Kasumi-1 (cell line): ENCODE measurements around the gene DTX1.

Experiments
- DNase-seq, 2 experiments: peaks; one replicate each; lab custom pipeline; 2025; lab: John Stamatoyannopoulos, UW

DTX1 gene

GRCh38 chr12:113095405-113095804 is 38.9 kb downstream of the DTX1 start:
- no peak for DNase-seq

- no peak for DNase-seq
These were observed 40.3 kb downstream of the DTX1 start for GRCh38 chr12:113096675-113097461.

- DNase-seq, result no peak
These were observed 41.3 kb downstream of the DTX1 start for GRCh38 chr12:113097716-113098440.

- DNase-seq, result peak; percentile 32 to 43
These were observed 42.0 kb downstream of the DTX1 start for GRCh38 chr12:113098441-113099028.

GRCh38 chr12:113099364-113099763 is 42.8 kb downstream of the DTX1 start:
- no peak for DNase-seq

GRCh38 chr12:113099764-113100163 is 43.2 kb downstream of the DTX1 start:
- DNase-seq, result no peak

GRCh38 chr12:113101751-113102150 is 45.2 kb downstream of the DTX1 start:
- DNase-seq, result no peak

- DNase-seq, result no peak
These were observed 46.3 kb downstream of the DTX1 start for GRCh38 chr12:113102811-113103210.

GRCh38 chr12:113103756-113104450 is 47.4 kb downstream of the DTX1 start:
- no peak for DNase-seq

GRCh38 chr12:113104953-113105510 is 48.5 kb downstream of the DTX1 start:
- no peak for DNase-seq

GRCh38 chr12:113105606-113106271 is 49.2 kb downstream of the DTX1 start:
- no peak for DNase-seq

- DNase-seq, result no peak
These were observed 49.8 kb downstream of the DTX1 start for GRCh38 chr12:113106361-113106760.

GRCh38 chr12:113108308-113108707 is 51.8 kb downstream of the DTX1 start:
- no peak for DNase-seq

GRCh38 chr12:113109360-113109759 is 52.8 kb downstream of the DTX1 start:
- DNase-seq, result no peak

GRCh38 chr12:113109872-113110599 is 53.5 kb downstream of the DTX1 start:
- DNase-seq, result no peak

GRCh38 chr12:113111247-113111646 is 54.7 kb downstream of the DTX1 start:
- no peak for DNase-seq

- no peak for DNase-seq
These were observed 55.7 kb downstream of the DTX1 start for GRCh38 chr12:113112043-113112899.

- no peak for DNase-seq
These were observed 56.9 kb downstream of the DTX1 start for GRCh38 chr12:113113397-113113796.

GRCh38 chr12:113114447-113115178 is 58.1 kb downstream of the DTX1 start:
- no peak for DNase-seq
